HepG2 (cell line): ENCODE results near the gene ZNF345. TPM values are rescaled to one million over a fixed set of nuclear protein-coding genes. Genes with fewer than 3 reads are reported as not detected.

Source experiments
- CBFB ChIP-seq: sonication (generic); formaldehyde crosslinking; IDR thresholded peaks from 2 replicates; pipeline ENCODE4 v1.4.0; 2020; ENCODE audit warnings: missing genetic modification reagents
- TMF1 ChIP-seq: sonication (generic); formaldehyde crosslinking; IDR thresholded peaks from 2 replicates; pipeline ENCODE4 v1.8.1; 2022; ENCODE audit warnings: low read depth, missing genetic modification reagents
- WIZ ChIP-seq: sonication (generic); formaldehyde crosslinking; IDR thresholded peaks from 2 replicates; pipeline ENCODE4 v1.5.1; 2020; ENCODE audit warnings: mild to moderate bottlenecking, missing genetic modification reagents
- ZC3H4 ChIP-seq: sonication (generic); formaldehyde crosslinking; IDR thresholded peaks from 2 replicates; pipeline ENCODE4 v1.4.0; 2020; ENCODE audit warnings: missing genetic modification reagents, borderline replicate concordance
- ZFAT ChIP-seq: sonication (generic); formaldehyde crosslinking; conservative IDR thresholded peaks from 2 replicates; pipeline ENCODE4 v1.8.1; 2023; ENCODE audit warnings: missing genetic modification reagents, inconsistent platforms
- polyA plus RNA-seq, 8 experiments: library from polyadenylated mRNA; depleted of rRNA in 3 of 8; stranded (reverse) in 7 of 8; unstranded in 1 of 8; fragments of >200 nt; fragmentation: Illumina TruSeq in 4 of 8; extraction: Trizol in 4 of 8; gene quantifications; 2 replicates each; pipeline versions ENCODE4 v1.2.1 to v1.2.3, GENCODE V29; 2011 to 2016; ENCODE audit warnings: low read depth in 4 of 8, missing spikeins in 1 of 8, mixed read lengths in 1 of 8; ENCODE audit not compliant: insufficient read depth in 1 of 8
- total RNA-seq, 5 experiments: library from RNA; depleted of rRNA; stranded (reverse); fragments of >200 nt; fragmentation: Illumina TruSeq; extraction: Trizol; gene quantifications; 2 replicates each; pipeline ENCODE4 v1.2.3, GENCODE V29; 2016; ENCODE audit warnings: low read depth in 1 of 5
- TF ChIP-seq, protein P1 (sequence below): IDR thresholded peaks from 2 replicates; pipeline ENCODE4 v1.6.1; 2016; ENCODE audit warnings: low read depth, missing genetic modification reagents, missing compliant biosample characterization
- TF ChIP-seq, protein P2 (sequence below): sonication (generic); formaldehyde crosslinking; IDR thresholded peaks from 2 replicates; pipeline ENCODE4 v1.4.0; 2020; ENCODE audit warnings: missing genetic modification reagents
- TF ChIP-seq, protein P3 (sequence below): sonication (generic); formaldehyde crosslinking; IDR thresholded peaks from 2 replicates; pipeline ENCODE4 v1.8.1; 2023; ENCODE audit warnings: mild to moderate bottlenecking, missing genetic modification reagents, borderline replicate concordance
- TF ChIP-seq, protein P4 (sequence below): sonication (generic); formaldehyde crosslinking; IDR thresholded peaks from 2 replicates; pipeline ENCODE4 v1.4.0; 2020; ENCODE audit warnings: missing genetic modification reagents

Gene ZNF345
- total and polyA plus RNA-seq, 2 of the 13 experiments (the other 11 are each of a cell fraction or from before 2014, with no cell fraction given) = 2.6 to 2.9 TPM

DNA sequence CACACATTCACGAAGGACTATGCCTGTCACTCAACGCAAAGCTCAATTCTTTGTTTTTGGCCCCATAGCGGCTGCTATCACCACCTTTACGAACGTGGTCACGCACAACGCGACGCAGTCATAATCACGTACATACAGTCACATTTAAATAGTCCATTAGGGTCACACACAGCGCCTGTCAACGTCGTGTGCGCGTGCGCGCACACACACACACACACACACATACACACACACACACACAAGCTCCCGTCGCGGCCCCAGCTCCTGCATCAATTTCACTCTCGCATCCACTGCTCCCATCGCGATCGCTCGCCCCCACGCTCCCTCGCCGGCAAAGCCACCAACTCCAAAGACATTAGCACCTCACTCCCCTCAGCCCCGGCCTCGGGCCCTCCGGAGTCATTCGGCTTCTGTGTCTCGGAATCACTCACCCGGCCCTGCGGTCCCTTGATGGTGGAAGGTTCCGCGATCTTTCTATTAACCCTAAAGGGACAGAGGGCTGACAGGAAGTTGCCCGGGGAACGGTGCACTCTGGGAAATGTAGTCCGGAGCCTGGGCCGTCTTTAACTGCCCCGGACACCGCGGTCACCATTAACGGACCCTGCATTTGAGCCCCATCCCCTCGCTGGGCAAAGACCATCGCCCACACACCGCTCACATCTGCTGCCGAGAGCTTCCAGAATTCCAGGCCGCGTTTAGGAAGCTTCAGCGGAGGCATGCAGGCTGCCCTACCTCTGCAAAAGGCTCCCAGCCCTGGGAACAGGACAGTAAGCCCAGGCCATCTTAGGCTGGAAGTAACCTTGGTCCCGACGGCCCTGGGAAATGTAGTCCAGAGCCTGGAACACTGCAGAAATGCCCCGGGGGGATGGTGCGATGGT, 12.5 kb upstream of the ZNF345 start, which contains the start of gene ZNF790 (continued):
- TF ChIP-seq, protein P1, sequence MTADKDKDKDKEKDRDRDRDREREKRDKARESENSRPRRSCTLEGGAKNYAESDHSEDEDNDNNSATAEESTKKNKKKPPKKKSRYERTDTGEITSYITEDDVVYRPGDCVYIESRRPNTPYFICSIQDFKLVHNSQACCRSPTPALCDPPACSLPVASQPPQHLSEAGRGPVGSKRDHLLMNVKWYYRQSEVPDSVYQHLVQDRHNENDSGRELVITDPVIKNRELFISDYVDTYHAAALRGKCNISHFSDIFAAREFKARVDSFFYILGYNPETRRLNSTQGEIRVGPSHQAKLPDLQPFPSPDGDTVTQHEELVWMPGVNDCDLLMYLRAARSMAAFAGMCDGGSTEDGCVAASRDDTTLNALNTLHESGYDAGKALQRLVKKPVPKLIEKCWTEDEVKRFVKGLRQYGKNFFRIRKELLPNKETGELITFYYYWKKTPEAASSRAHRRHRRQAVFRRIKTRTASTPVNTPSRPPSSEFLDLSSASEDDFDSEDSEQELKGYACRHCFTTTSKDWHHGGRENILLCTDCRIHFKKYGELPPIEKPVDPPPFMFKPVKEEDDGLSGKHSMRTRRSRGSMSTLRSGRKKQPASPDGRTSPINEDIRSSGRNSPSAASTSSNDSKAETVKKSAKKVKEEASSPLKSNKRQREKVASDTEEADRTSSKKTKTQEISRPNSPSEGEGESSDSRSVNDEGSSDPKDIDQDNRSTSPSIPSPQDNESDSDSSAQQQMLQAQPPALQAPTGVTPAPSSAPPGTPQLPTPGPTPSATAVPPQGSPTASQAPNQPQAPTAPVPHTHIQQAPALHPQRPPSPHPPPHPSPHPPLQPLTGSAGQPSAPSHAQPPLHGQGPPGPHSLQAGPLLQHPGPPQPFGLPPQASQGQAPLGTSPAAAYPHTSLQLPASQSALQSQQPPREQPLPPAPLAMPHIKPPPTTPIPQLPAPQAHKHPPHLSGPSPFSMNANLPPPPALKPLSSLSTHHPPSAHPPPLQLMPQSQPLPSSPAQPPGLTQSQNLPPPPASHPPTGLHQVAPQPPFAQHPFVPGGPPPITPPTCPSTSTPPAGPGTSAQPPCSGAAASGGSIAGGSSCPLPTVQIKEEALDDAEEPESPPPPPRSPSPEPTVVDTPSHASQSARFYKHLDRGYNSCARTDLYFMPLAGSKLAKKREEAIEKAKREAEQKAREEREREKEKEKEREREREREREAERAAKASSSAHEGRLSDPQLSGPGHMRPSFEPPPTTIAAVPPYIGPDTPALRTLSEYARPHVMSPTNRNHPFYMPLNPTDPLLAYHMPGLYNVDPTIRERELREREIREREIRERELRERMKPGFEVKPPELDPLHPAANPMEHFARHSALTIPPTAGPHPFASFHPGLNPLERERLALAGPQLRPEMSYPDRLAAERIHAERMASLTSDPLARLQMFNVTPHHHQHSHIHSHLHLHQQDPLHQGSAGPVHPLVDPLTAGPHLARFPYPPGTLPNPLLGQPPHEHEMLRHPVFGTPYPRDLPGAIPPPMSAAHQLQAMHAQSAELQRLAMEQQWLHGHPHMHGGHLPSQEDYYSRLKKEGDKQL (CRISPR knock-in tag) = no peak
- TF ChIP-seq, protein P2, sequence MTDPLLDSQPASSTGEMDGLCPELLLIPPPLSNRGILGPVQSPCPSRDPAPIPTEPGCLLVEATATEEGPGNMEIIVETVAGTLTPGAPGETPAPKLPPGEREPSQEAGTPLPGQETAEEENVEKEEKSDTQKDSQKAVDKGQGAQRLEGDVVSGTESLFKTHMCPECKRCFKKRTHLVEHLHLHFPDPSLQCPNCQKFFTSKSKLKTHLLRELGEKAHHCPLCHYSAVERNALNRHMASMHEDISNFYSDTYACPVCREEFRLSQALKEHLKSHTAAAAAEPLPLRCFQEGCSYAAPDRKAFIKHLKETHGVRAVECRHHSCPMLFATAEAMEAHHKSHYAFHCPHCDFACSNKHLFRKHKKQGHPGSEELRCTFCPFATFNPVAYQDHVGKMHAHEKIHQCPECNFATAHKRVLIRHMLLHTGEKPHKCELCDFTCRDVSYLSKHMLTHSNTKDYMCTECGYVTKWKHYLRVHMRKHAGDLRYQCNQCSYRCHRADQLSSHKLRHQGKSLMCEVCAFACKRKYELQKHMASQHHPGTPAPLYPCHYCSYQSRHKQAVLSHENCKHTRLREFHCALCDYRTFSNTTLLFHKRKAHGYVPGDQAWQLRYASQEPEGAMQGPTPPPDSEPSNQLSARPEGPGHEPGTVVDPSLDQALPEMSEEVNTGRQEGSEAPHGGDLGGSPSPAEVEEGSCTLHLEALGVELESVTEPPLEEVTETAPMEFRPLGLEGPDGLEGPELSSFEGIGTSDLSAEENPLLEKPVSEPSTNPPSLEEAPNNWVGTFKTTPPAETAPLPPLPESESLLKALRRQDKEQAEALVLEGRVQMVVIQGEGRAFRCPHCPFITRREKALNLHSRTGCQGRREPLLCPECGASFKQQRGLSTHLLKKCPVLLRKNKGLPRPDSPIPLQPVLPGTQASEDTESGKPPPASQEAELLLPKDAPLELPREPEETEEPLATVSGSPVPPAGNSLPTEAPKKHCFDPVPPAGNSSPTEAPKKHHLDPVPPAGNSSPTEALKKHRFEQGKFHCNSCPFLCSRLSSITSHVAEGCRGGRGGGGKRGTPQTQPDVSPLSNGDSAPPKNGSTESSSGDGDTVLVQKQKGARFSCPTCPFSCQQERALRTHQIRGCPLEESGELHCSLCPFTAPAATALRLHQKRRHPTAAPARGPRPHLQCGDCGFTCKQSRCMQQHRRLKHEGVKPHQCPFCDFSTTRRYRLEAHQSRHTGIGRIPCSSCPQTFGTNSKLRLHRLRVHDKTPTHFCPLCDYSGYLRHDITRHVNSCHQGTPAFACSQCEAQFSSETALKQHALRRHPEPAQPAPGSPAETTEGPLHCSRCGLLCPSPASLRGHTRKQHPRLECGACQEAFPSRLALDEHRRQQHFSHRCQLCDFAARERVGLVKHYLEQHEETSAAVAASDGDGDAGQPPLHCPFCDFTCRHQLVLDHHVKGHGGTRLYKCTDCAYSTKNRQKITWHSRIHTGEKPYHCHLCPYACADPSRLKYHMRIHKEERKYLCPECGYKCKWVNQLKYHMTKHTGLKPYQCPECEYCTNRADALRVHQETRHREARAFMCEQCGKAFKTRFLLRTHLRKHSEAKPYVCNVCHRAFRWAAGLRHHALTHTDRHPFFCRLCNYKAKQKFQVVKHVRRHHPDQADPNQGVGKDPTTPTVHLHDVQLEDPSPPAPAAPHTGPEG (CRISPR knock-in tag) = peak; percentile 65; the same call in 1 of the 2 replicates
- TF ChIP-seq CBFB (CRISPR knock-in tag) = 0 out of 2 replicates have a peak, but pooled peaks have one; percentile 13
- TF ChIP-seq, protein P3, sequence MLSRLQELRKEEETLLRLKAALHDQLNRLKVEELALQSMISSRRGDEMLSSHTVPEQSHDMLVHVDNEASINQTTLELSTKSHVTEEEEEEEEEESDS (CRISPR knock-in tag) = no peak
- TF ChIP-seq, protein P4, sequence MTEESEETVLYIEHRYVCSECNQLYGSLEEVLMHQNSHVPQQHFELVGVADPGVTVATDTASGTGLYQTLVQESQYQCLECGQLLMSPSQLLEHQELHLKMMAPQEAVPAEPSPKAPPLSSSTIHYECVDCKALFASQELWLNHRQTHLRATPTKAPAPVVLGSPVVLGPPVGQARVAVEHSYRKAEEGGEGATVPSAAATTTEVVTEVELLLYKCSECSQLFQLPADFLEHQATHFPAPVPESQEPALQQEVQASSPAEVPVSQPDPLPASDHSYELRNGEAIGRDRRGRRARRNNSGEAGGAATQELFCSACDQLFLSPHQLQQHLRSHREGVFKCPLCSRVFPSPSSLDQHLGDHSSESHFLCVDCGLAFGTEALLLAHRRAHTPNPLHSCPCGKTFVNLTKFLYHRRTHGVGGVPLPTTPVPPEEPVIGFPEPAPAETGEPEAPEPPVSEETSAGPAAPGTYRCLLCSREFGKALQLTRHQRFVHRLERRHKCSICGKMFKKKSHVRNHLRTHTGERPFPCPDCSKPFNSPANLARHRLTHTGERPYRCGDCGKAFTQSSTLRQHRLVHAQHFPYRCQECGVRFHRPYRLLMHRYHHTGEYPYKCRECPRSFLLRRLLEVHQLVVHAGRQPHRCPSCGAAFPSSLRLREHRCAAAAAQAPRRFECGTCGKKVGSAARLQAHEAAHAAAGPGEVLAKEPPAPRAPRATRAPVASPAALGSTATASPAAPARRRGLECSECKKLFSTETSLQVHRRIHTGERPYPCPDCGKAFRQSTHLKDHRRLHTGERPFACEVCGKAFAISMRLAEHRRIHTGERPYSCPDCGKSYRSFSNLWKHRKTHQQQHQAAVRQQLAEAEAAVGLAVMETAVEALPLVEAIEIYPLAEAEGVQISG (CRISPR knock-in tag) = peak; percentile 89
- TF ChIP-seq ZC3H4 (CRISPR knock-in tag) = no peak; the same call in 1 of the 2 replicates
- TF ChIP-seq ZFAT = peak; percentile 76; the same call in 1 of the 2 replicates
- TF ChIP-seq TMF1 (CRISPR knock-in tag) = no peak; the same call in 1 of the 2 replicates
- TF ChIP-seq WIZ = peak; percentile 82; the same call in 1 of the 2 replicates
